Right lobe of liver (tissue), 6 donors: ENCODE results near the gene CNPY3. TPM values are rescaled to one million over a fixed set of nuclear protein-coding genes. Genes with fewer than 3 reads are reported as not detected.
"Not testable (repeated sequence)": the region's sequence is repeated elsewhere in the genome, so short reads cannot be mapped to it uniquely, and the experiment has no call there.

Experiments
- ATAC-seq, 4 donors: fragments of 200-7000 bp; cut with Tn5 transposase; one replicate each; pipeline ENCODE4 v1.9.1; 2020; ENCODE audit warnings: mild to moderate bottlenecking in 4 of 4, moderate library complexity in 4 of 4
- DNase-seq, 3 donors: peaks; one replicate each; pipeline ENCODE4 v3.0.0-alpha.2; 2020
- H3K27ac ChIP-seq, 3 donors: fragments of 200-600 bp; one replicate each; pipeline ENCODE4 v1.8.0; 2022
- H3K27me3 ChIP-seq, 2 donors: fragments of 200-600 bp; one replicate each; pipeline ENCODE4 v1.8.0; 2022
- H3K36me3 ChIP-seq, 4 donors: fragments of 200-600 bp; sonication (generic) in 1 of 4; one replicate each; pipeline versions ENCODE4 v1.5.1 to v1.8.0; 2017 to 2022; ENCODE audit warnings: control low read depth in 1 of 4
- H3K4me1 ChIP-seq, 4 donors: fragments of 200-600 bp; sonication (generic) in 1 of 4; one replicate each; pipeline versions ENCODE4 v1.5.1 to v1.8.0; 2017 to 2022; ENCODE audit warnings: control low read depth in 1 of 4
- H3K4me3 ChIP-seq, 3 donors: fragments of 200-600 bp; one replicate each; pipeline ENCODE4 v1.8.0; 2022
- H3K9me3 ChIP-seq, 4 donors: fragments of 200-600 bp; sonication (generic) in 1 of 4; one replicate each; pipeline versions ENCODE4 v1.5.1 to v1.8.0; 2017 to 2022; ENCODE audit warnings: control low read depth in 1 of 4
- POLR2A ChIP-seq: fragments of 450-650 bp; IDR thresholded peaks from one replicate; pipeline ENCODE4 v1.6.1; 2017; ENCODE audit warnings: antibody characterized with exemption, mild to moderate bottlenecking
- WGBS: methylation state at CpG from one replicate; pipeline ENCODE4 v1.1.6; 2018; ENCODE audit warnings: low coverage, low lambda C conversion rate; ENCODE audit not compliant: insufficient coverage; ENCODE audit errors: missing lambda C conversion rate; 5-methylcytosine and 5-hydroxymethylcytosine counted together
- intact Hi-C, 2 donors: fragments of 100-400 bp; cut with DNase I; formaldehyde crosslinking; loops; one replicate each; pipeline versions ENCODE4 v1.11.2 to v1.14.1; 2022
- total RNA-seq, 6 experiments: library from RNA; depleted of rRNA in 2 of 6; stranded (reverse); fragments of >200 nt in 2 of 6; fragmentation: NEBNext Ultra II Directional in 3 of 6; extraction: Animal tissue kit (Norgen Biotek cat#: 25700) in 3 of 6; gene quantifications; one replicate each; pipeline versions ENCODE4 v1.1.0 to v1.2.4, GENCODE V29; 2016 to 2023
- TF ChIP-seq, protein P1 (sequence below), 4 donors: fragments of 200-600 bp in 3 of 4; fragments of 450-650 bp in 1 of 4; IDR thresholded peaks; one replicate each; pipeline versions ENCODE4 v1.5.1 to v1.8.0; 2016 to 2022; ENCODE audit warnings: antibody characterized with exemption in 4 of 4, mild to moderate bottlenecking in 2 of 4
- donor health status: DM: no; HTN: yes; CAD: no.
- donor health status: DM: no; HTN: no; CAD: no.
- donor health status: DM: no; HTN: no; CAD: no.
- donor health status: DM: no; HTN: yes; CAD: no.
- donor health status: DM: no; HTN: yes; CAD: no.

CNPY3 gene
- total RNA-seq, 6 experiments from 2014 or later = 11.1 to 75.4 (median 28.8) TPM

DNA sequence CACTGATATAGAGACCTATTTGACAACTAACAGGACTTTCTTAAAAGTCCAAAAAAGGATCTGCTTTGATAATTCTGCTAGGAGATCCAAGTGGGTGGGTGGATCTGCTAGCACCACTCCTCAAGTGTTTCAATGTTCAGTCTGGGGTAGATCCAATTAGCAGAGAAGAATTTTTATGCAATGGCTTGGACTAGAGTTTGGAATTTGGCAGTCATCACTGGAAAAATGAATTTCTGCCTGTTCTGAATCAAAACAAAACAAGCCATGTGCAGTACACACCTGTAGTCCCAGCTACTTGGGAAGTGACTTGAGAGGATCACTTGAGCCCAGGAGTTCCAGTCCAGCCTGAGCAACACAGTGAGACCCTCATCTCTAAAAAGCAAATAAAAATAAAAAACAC is 18.7 kb downstream of the CNPY3 start:
- no peak for DNase-seq
- no peaks in the 10 kb centered on the region for H3K27me3 ChIP-seq
- no peak overlapping the region for H3K27ac ChIP-seq
- H3K9me3 ChIP-seq = no peaks in the 10 kb centered on the region
- ATAC-seq = no peak
- peaks cover 0 to 3% (median 0%) of the 10 kb centered on the region in 4 donors for H3K36me3 ChIP-seq
- TF ChIP-seq, protein P1, sequence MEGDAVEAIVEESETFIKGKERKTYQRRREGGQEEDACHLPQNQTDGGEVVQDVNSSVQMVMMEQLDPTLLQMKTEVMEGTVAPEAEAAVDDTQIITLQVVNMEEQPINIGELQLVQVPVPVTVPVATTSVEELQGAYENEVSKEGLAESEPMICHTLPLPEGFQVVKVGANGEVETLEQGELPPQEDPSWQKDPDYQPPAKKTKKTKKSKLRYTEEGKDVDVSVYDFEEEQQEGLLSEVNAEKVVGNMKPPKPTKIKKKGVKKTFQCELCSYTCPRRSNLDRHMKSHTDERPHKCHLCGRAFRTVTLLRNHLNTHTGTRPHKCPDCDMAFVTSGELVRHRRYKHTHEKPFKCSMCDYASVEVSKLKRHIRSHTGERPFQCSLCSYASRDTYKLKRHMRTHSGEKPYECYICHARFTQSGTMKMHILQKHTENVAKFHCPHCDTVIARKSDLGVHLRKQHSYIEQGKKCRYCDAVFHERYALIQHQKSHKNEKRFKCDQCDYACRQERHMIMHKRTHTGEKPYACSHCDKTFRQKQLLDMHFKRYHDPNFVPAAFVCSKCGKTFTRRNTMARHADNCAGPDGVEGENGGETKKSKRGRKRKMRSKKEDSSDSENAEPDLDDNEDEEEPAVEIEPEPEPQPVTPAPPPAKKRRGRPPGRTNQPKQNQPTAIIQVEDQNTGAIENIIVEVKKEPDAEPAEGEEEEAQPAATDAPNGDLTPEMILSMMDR (IDR thresholded peaks at IDR 0.05) = no peak
- no peak for TF ChIP-seq POLR2A
- intact Hi-C loops = no loop called here
- no peak overlapping the region for H3K4me3 ChIP-seq
- peaks cover 0 to 2% (median 0%) of the 10 kb centered on the region in 4 donors for H3K4me1 ChIP-seq

DNA sequence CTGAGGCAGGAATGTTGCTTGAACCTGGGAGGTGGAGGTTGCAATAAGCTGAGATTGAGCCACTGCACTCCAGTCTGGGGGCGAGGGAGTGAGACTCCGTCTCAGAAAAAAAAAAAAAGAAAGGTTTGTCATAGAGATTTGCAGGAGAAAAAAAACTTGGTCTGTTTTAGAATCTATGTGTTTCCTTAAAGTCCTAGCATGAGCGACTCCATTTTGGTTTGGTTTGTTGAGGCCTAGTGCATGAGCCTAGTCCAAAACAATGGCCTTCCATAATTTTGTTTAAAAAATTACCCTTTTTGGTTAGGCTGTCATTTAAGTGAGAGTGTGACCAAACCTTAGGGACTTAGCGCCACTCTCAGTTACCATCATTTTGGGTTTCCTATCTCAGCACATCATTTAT is 23.1 kb downstream of the CNPY3 start:
- TF ChIP-seq POLR2A = no peak
- TF ChIP-seq, protein P1 (IDR thresholded peaks at IDR 0.05) = no peak
- WGBS = 82% methylated on average over 4 of the region's 4 CpGs
- ATAC-seq = no peak

DNA sequence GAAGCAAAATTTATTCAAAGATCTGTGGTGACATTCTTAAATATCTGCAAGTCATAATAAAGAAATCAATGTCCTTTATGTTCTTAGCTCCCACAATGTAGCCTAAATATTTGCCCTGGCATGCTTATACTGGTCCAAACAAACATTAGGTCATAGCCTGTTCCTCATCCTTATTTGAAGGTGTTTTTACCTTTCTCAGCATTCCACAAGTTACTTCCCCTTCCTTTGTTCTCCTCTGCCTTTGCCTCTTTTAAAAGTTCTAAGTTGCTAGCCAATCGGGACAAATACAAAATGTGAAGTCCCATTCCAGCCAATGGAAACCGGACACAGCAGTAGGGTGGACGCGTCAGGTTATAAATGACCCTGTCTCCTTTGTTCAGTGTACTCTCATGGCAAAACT is 25.1 kb downstream of the CNPY3 start:
- H3K9me3 ChIP-seq, intact Hi-C loops, ATAC-seq, H3K4me1 ChIP-seq, DNase-seq, H3K36me3 ChIP-seq, H3K4me3 ChIP-seq, H3K27ac ChIP-seq, H3K27me3 ChIP-seq: not testable (repeated sequence)
- WGBS = 81% methylated on average over 4 of the region's 4 CpGs

More for the DNA sequence above, 23.1 kb downstream of the CNPY3 start:
- intact Hi-C loops = no loop called here
- DNase-seq = no peak
- no peak overlapping the region for H3K27ac ChIP-seq
- no peaks in the 10 kb centered on the region for H3K36me3 ChIP-seq
- H3K27me3 ChIP-seq = no peaks in the 10 kb centered on the region
- H3K4me3 ChIP-seq = no peak overlapping the region
- no peaks in the 10 kb centered on the region for H3K4me1 ChIP-seq
- no peaks in the 10 kb centered on the region for H3K9me3 ChIP-seq

DNA sequence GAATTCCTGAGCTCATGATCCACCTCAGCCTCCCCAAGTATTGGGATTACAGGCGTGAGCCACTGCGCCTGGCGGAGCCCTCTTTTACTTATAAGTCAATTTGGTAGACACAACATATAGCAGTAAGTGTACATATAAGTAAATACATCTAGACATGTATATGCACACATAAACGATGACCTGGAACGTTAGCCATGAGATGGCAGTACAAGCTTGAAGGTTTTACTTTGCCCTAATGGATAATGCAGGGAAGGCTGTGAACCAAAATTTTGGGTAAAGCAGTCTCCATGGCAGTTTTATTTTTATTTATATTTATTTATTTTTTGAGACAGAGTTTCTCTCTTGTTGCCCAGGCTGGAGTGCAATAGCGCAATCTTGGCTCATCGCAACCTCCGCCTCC is 28.8 kb downstream of the CNPY3 start:
- WGBS = 92% methylated on average over 6 of the region's 8 CpGs
- intact Hi-C loops = no loop called here
- no peak for ATAC-seq

DNA sequence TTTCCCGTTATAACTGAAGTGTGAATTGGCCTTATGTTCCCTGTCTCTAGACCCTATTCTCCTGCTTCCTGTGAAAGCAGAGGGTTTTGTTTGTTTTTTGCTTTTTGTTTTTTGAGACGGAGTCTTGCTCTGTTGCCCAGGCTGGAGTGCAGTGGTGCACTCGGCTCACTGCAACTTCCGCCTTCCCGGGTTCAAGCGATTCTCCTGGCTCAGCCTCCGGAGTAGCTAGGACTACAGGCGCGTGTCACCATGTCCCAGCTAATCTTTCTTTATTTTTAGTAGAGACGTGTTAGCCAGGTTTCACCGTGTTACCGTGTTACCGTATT is 30.6 kb downstream of the CNPY3 start:
- intact Hi-C loops = no loop called here

More for the DNA sequence above, 28.8 kb downstream of the CNPY3 start:
- Histone ChIP-seq H3K36me3 (peaks cover 0 to 11% (median 0%) of the 10 kb centered on the region in 4 donors), H3K9me3 (no peaks in the 10 kb centered on the region), H3K27ac (no peak overlapping the region), H3K27me3 (no peaks in the 10 kb centered on the region), H3K4me1 (peaks cover 0 to 8% (median 3%) of the 10 kb centered on the region in 4 donors), H3K4me3 (no peak overlapping the region)
- no peak for TF ChIP-seq POLR2A
- TF ChIP-seq, protein P1 (IDR thresholded peaks at IDR 0.05) = no peak
- no peak for DNase-seq

More for the DNA sequence above, 30.6 kb downstream of the CNPY3 start:
- ATAC-seq (no peak), DNase-seq (no peak)
- Histone ChIP-seq H3K36me3 (peaks cover 0 to 26% (median 8%) of the 10 kb centered on the region in 4 donors), H3K27me3 (no peaks in the 10 kb centered on the region), H3K9me3 (no peaks in the 10 kb centered on the region), H3K4me3 (peak overlapping the region; percentile 51 to 93 (median 86)), H3K4me1 (peaks cover 0 to 8% (median 3%) of the 10 kb centered on the region in 4 donors), H3K27ac (peak overlapping the region in 2 of 3 donors; percentile 78 to 93)
- no peak for TF ChIP-seq POLR2A
- TF ChIP-seq, protein P1 (IDR thresholded peaks at IDR 0.05) = no peak
- 14% methylated on average over 10 of the region's 13 CpGs for WGBS
